GM23338 (cell line): ENCODE measurements around the gene NDUFB11. TPM values are rescaled to one million over a fixed set of nuclear protein-coding genes. Genes with fewer than 3 reads are reported as not detected.
A peak's percentile ranks its signal among the peaks of the same experiment; 100 is the strongest.

ENCODE experiments used
- ATAC-seq: fragments of 200-7000 bp; cut with Tn5 transposase; 3 replicates; pipeline ENCODE4 v1.9.1; 2020
- DNase-seq: peaks from one replicate; pipeline ENCODE4 v3.0.0-alpha.2; 2015; ENCODE audit warnings: low spot score
- H2AFZ ChIP-seq: fragments of 200-600 bp; sonication (generic); 2 replicates; pipeline ENCODE4 v1.8.0; 2016; ENCODE audit warnings: antibody characterized with exemption, mild to moderate bottlenecking, moderate library complexity
- H3F3A ChIP-seq: fragments of 200-600 bp; sonication (generic); replicated peaks from 2 replicates; pipeline ENCODE4 v1.8.0; 2017; ENCODE audit warnings: antibody characterized with exemption, mixed run types, low read depth
- H3K27ac ChIP-seq: fragments of 200-600 bp; sonication (generic); 2 replicates; pipeline ENCODE4 v1.6.1; 2016; ENCODE audit warnings: low read depth
- H3K27me3 ChIP-seq: fragments of 200-600 bp; sonication (generic); 2 replicates; pipeline ENCODE4 v1.8.0; 2016; ENCODE audit warnings: mild to moderate bottlenecking, mixed run types, moderate library complexity; ENCODE audit not compliant: insufficient read depth
- H3K36me3 ChIP-seq: fragments of 200-600 bp; sonication (generic); 2 replicates; pipeline ENCODE4 v1.8.0; 2016; ENCODE audit warnings: mild to moderate bottlenecking; ENCODE audit not compliant: insufficient read depth
- H3K4me1 ChIP-seq: fragments of 200-600 bp; sonication (generic); 2 replicates; pipeline ENCODE4 v1.8.0; 2016; ENCODE audit warnings: mild to moderate bottlenecking, moderate library complexity; ENCODE audit not compliant: insufficient read depth
- H3K4me2 ChIP-seq: fragments of 200-600 bp; sonication (generic); 2 replicates; pipeline ENCODE4 v1.7.1; 2017; ENCODE audit warnings: mixed run types
- H3K4me3 ChIP-seq: fragments of 200-600 bp; sonication (generic); 2 replicates; pipeline ENCODE4 v1.6.1; 2016; ENCODE audit warnings: mixed run types
- H3K79me2 ChIP-seq: fragments of 200-600 bp; sonication (generic); replicated peaks from 2 replicates; pipeline ENCODE4 v1.8.0; 2017; ENCODE audit warnings: mild to moderate bottlenecking; ENCODE audit not compliant: insufficient read depth
- H3K9me2 ChIP-seq: fragments of 200-600 bp; sonication (generic); 2 replicates; pipeline ENCODE4 v1.8.0; 2017; ENCODE audit not compliant: insufficient read depth
- H4K20me1 ChIP-seq: fragments of 200-600 bp; sonication (generic); replicated peaks from 2 replicates; pipeline ENCODE4 v1.8.0; 2017; ENCODE audit warnings: mild to moderate bottlenecking; ENCODE audit not compliant: insufficient read depth
- H3K27ac Mint-ChIP-seq: 2 replicates; pipeline ENCODE4 v1.8.0; 2020; ENCODE audit warnings: inconsistent platforms, mild to moderate bottlenecking, moderate library complexity, mixed read lengths
- H3K27me3 Mint-ChIP-seq: 3 replicates; pipeline ENCODE4 v1.8.0; 2022; ENCODE audit warnings: low read depth, mild to moderate bottlenecking, moderate library complexity, mixed read lengths, inconsistent platforms; ENCODE audit not compliant: insufficient read depth, poor library complexity
- H3K36me3 Mint-ChIP-seq: 3 replicates; pipeline ENCODE4 v1.8.0; 2021; ENCODE audit warnings: low read depth, mild to moderate bottlenecking, inconsistent platforms, moderate library complexity, mixed read lengths
- H3K4me1 Mint-ChIP-seq: 3 replicates; pipeline ENCODE4 v1.8.0; 2020; ENCODE audit warnings: mild to moderate bottlenecking, inconsistent platforms, mixed read lengths
- H3K4me3 Mint-ChIP-seq: 3 replicates; pipeline ENCODE4 v1.8.0; 2021; ENCODE audit warnings: moderate library complexity, mild to moderate bottlenecking, inconsistent platforms, mixed read lengths
- H3K9me3 Mint-ChIP-seq: 3 replicates; pipeline ENCODE4 v1.8.0; 2020; ENCODE audit warnings: moderate library complexity, mild to moderate bottlenecking, inconsistent platforms, mixed read lengths
- CREB1 ChIP-seq: fragments of 250-450 bp; sonication (Bioruptor Pico); IDR thresholded peaks from 2 replicates; pipeline ENCODE4 v1.5.0; 2020; ENCODE audit warnings: low read depth, mild to moderate bottlenecking, moderate library complexity
- ETS1 ChIP-seq: IDR thresholded peaks from 2 replicates; pipeline ENCODE4 v1.6.1; 2016; ENCODE audit warnings: antibody characterized with exemption
- EZH2 ChIP-seq: fragments of 200-600 bp; sonication (generic); IDR thresholded peaks from one replicate; pipeline ENCODE4 v1.8.0; 2017; ENCODE audit warnings: antibody characterized with exemption, mild to moderate bottlenecking, low read depth; ENCODE audit not compliant: unreplicated experiment
- EZH2phosphoT487 ChIP-seq: fragments of 200-600 bp; sonication (generic); IDR thresholded peaks from one replicate; pipeline ENCODE4 v1.8.1; 2018; ENCODE audit warnings: antibody characterized with exemption; ENCODE audit not compliant: unreplicated experiment
- JUNB ChIP-seq: IDR thresholded peaks from one replicate; pipeline ENCODE4 v1.6.1; 2016; ENCODE audit warnings: antibody characterized with exemption; ENCODE audit not compliant: unreplicated experiment
- NANOG ChIP-seq: IDR thresholded peaks from 2 replicates; pipeline ENCODE4 v1.6.1; 2016; ENCODE audit warnings: antibody characterized with exemption, borderline replicate concordance
- POLR2AphosphoS5 ChIP-seq: IDR thresholded peaks from 2 replicates; pipeline ENCODE4 v1.6.1; 2016; ENCODE audit warnings: antibody characterized with exemption, low read depth
- STAT1 ChIP-seq: IDR thresholded peaks from one replicate; pipeline ENCODE4 v1.6.1; 2016; ENCODE audit warnings: antibody characterized with exemption; ENCODE audit not compliant: unreplicated experiment
- ZNF114 ChIP-seq: fragments of 250-450 bp; sonication (Bioruptor Pico); IDR thresholded peaks from 2 replicates; pipeline ENCODE4 v1.5.0; 2020; ENCODE audit warnings: mild to moderate bottlenecking, moderate library complexity
- polyA plus RNA-seq: library from polyadenylated mRNA; unstranded; fragments of >200 nt; fragmentation: Nextera tagmentation; extraction: Ambion mirVana; gene quantifications from 2 replicates; pipeline ENCODE4 v1.2.1, GENCODE V29; 2016
- total RNA-seq: library from RNA; depleted of rRNA; stranded (reverse); fragments of >200 nt; shearing (Covaris generic); gene quantifications from 2 replicates; pipeline ENCODE4 v1.2.3, GENCODE V29; 2014
- TF ChIP-seq, protein P1 (sequence below): IDR thresholded peaks from one replicate; pipeline ENCODE4 v1.6.1; 2018; ENCODE audit warnings: antibody characterized with exemption; ENCODE audit not compliant: unreplicated experiment
- TF ChIP-seq, protein P2 (sequence below): fragments of 250-450 bp; sonication (Bioruptor Pico); IDR thresholded peaks from 2 replicates; pipeline ENCODE4 v1.5.0; 2020; ENCODE audit warnings: mild to moderate bottlenecking, moderate library complexity

The NDUFB11 gene
- total and polyA plus RNA-seq, 2 experiments from 2014 or later: 103 to 238 TPM

DNA sequence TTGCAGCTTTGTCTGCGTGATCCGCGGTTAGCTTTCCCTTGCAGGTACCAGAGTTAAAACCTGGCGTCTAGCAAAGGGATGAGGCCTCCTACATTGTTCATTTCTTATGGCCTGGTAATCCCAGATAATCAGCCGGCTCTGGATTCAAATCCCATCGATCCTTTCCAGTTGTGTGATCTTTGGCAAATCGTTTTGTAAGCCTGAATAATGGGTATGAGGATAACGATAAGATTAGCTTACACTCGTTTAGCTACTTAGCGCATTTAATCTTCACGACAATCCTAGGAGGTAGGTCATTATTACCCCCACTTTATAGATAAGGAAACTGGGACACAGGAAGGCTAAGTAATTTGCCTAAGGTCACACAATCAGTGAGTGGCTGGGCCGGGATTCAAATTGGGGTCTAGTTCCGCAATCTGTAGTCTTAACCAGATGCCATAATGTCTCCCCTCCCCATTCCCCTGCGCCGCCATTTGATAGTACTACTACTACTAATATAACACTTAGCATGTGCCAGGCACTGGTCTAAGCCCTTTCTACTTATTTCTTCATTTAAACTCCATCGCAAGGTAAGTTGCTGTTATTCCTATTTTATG, 47.4 kb upstream of the NDUFB11 start (continued):
- TF ChIP-seq, protein P1, sequence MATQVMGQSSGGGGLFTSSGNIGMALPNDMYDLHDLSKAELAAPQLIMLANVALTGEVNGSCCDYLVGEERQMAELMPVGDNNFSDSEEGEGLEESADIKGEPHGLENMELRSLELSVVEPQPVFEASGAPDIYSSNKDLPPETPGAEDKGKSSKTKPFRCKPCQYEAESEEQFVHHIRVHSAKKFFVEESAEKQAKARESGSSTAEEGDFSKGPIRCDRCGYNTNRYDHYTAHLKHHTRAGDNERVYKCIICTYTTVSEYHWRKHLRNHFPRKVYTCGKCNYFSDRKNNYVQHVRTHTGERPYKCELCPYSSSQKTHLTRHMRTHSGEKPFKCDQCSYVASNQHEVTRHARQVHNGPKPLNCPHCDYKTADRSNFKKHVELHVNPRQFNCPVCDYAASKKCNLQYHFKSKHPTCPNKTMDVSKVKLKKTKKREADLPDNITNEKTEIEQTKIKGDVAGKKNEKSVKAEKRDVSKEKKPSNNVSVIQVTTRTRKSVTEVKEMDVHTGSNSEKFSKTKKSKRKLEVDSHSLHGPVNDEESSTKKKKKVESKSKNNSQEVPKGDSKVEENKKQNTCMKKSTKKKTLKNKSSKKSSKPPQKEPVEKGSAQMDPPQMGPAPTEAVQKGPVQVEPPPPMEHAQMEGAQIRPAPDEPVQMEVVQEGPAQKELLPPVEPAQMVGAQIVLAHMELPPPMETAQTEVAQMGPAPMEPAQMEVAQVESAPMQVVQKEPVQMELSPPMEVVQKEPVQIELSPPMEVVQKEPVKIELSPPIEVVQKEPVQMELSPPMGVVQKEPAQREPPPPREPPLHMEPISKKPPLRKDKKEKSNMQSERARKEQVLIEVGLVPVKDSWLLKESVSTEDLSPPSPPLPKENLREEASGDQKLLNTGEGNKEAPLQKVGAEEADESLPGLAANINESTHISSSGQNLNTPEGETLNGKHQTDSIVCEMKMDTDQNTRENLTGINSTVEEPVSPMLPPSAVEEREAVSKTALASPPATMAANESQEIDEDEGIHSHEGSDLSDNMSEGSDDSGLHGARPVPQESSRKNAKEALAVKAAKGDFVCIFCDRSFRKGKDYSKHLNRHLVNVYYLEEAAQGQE: no peak
- TF ChIP-seq JUNB (no peak), CREB1 (no peak), STAT1 (no peak), NANOG (no peak), EZH2phosphoT487 (no peak), ETS1 (no peak)

DNA sequence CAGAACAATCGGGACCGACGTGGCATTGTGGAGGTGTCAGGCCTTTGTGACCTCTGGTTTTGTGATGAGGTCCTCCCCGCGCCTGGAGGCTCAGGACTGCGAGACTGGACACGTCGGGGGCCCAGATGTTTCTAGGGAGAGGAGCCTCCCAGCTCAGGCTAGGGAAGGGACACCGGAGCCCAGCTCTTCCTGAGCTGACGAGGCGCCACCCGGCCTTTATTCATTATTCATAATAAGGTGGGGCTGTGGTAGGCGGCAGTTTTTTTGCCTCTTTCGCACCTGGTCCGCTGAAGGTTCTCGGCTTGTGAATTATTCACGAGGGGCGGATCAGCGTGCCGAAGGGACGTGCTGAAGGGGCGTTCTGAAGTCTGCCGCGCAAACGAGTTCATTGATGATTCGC, 46.8 kb upstream of the NDUFB11 start:
- Mint-ChIP-seq H3K4me1 (peaks cover 28% of the 10 kb centered on the region), H3K27me3 (peaks cover 20% of the 10 kb centered on the region), H3K9me3 (no peaks in the 10 kb centered on the region), H3K36me3 (peaks cover 30% of the 10 kb centered on the region), H3K4me3 (peak overlapping the region; percentile 91), H3K27ac (no peak overlapping the region)
- Histone ChIP-seq H3K27ac (no peak overlapping the region), H3K36me3 (no peaks in the 10 kb centered on the region), H3K79me2 (peaks cover 32% of the 10 kb centered on the region), H4K20me1 (peaks cover 8% of the 10 kb centered on the region), H2AFZ (no peak overlapping the region), H3K4me1 (peaks cover 24% of the 10 kb centered on the region), H3K27me3 (no peaks in the 10 kb centered on the region), H3K9me2 (no peaks in the 10 kb centered on the region), H3K4me3 (peak overlapping the region; percentile 82), H3K4me2 (peak overlapping the region; percentile 84), H3F3A (0 out of 2 replicates have a peak, but pooled peaks cover 2% of the 10 kb centered on the region)
- DNase-seq: peak; percentile 32
- peak; percentile 7; the same call in 2 of the 3 replicates for ATAC-seq
- TF ChIP-seq ETS1 (no peak), POLR2AphosphoS5 (no peak), JUNB (no peak), ZNF114 (CRISPR knock-in tag) (no peak), STAT1 (no peak), EZH2 (no peak)
- TF ChIP-seq, protein P2, sequence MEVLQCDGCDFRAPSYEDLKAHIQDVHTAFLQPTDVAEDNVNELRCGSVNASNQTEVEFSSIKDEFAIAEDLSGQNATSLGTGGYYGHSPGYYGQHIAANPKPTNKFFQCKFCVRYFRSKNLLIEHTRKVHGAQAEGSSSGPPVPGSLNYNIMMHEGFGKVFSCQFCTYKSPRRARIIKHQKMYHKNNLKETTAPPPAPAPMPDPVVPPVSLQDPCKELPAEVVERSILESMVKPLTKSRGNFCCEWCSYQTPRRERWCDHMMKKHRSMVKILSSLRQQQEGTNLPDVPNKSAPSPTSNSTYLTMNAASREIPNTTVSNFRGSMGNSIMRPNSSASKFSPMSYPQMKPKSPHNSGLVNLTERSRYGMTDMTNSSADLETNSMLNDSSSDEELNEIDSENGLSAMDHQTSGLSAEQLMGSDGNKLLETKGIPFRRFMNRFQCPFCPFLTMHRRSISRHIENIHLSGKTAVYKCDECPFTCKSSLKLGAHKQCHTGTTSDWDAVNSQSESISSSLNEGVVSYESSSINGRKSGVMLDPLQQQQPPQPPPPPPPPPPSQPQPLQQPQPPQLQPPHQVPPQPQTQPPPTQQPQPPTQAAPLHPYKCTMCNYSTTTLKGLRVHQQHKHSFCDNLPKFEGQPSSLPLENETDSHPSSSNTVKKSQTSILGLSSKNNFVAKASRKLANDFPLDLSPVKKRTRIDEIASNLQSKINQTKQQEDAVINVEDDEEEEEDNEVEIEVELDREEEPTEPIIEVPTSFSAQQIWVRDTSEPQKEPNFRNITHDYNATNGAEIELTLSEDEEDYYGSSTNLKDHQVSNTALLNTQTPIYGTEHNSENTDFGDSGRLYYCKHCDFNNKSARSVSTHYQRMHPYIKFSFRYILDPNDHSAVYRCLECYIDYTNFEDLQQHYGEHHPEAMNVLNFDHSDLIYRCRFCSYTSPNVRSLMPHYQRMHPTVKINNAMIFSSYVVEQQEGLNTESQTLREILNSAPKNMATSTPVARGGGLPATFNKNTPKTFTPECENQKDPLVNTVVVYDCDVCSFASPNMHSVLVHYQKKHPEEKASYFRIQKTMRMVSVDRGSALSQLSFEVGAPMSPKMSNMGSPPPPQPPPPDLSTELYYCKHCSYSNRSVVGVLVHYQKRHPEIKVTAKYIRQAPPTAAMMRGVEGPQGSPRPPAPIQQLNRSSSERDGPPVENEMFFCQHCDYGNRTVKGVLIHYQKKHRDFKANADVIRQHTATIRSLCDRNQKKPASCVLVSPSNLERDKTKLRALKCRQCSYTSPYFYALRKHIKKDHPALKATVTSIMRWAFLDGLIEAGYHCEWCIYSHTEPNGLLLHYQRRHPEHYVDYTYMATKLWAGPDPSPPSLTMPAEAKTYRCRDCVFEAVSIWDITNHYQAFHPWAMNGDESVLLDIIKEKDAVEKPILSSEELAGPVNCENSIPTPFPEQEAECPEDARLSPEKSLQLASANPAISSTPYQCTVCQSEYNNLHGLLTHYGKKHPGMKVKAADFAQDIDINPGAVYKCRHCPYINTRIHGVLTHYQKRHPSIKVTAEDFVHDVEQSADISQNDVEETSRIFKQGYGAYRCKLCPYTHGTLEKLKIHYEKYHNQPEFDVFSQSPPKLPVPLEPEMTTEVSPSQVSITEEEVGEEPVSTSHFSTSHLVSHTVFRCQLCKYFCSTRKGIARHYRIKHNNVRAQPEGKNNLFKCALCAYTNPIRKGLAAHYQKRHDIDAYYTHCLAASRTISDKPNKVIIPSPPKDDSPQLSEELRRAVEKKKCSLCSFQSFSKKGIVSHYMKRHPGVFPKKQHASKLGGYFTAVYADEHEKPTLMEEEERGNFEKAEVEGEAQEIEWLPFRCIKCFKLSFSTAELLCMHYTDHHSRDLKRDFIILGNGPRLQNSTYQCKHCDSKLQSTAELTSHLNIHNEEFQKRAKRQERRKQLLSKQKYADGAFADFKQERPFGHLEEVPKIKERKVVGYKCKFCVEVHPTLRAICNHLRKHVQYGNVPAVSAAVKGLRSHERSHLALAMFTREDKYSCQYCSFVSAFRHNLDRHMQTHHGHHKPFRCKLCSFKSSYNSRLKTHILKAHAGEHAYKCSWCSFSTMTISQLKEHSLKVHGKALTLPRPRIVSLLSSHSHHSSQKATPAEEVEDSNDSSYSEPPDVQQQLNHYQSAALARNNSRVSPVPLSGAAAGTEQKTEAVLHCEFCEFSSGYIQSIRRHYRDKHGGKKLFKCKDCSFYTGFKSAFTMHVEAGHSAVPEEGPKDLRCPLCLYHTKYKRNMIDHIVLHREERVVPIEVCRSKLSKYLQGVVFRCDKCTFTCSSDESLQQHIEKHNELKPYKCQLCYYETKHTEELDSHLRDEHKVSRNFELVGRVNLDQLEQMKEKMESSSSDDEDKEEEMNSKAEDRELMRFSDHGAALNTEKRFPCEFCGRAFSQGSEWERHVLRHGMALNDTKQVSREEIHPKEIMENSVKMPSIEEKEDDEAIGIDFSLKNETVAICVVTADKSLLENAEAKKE (CRISPR knock-in tag): no peak
